Hepatocyte (in vitro differentiated cells): ENCODE data around the gene TXNL4B. TPM values are rescaled to one million over a fixed set of nuclear protein-coding genes. Genes with fewer than 3 reads are reported as not detected.

Experiments
- DNase-seq: peaks from one replicate; pipeline ENCODE4 v3.0.0-alpha.2; 2016; ENCODE audit warnings: low spot score
- H2AFZ ChIP-seq: fragments of 200-600 bp; sonication (generic); 2 replicates; pipeline ENCODE4 v1.6.0; 2016; ENCODE audit warnings: antibody characterized with exemption, mild to moderate bottlenecking
- H3K27ac ChIP-seq: fragments of 200-600 bp; sonication (generic); 2 replicates; pipeline ENCODE4 v1.5.1; 2016; ENCODE audit warnings: mild to moderate bottlenecking
- H3K27me3 ChIP-seq: fragments of 200-600 bp; sonication (generic); 2 replicates; pipeline ENCODE4 v1.6.1; 2016
- H3K36me3 ChIP-seq: fragments of 200-600 bp; sonication (generic); replicated peaks from 2 replicates; pipeline ENCODE4 v1.5.1; 2016; ENCODE audit warnings: low read depth; ENCODE audit not compliant: insufficient read depth
- H3K4me1 ChIP-seq: fragments of 200-600 bp; sonication (generic); 2 replicates; pipeline ENCODE4 v1.5.1; 2016; ENCODE audit warnings: mild to moderate bottlenecking, moderate library complexity; ENCODE audit not compliant: insufficient read depth
- H3K4me2 ChIP-seq: fragments of 200-600 bp; sonication (generic); 2 replicates; pipeline ENCODE4 v1.6.0; 2016
- H3K4me3 ChIP-seq: fragments of 200-600 bp; sonication (generic); 2 replicates; pipeline ENCODE4 v1.5.1; 2016; ENCODE audit warnings: mild to moderate bottlenecking
- H3K79me2 ChIP-seq: fragments of 200-600 bp; sonication (generic); 2 replicates; pipeline ENCODE4 v1.6.0; 2017; ENCODE audit warnings: mild to moderate bottlenecking
- H3K9me2 ChIP-seq: fragments of 200-600 bp; sonication (generic); replicated peaks from 2 replicates; pipeline ENCODE4 v1.6.0; 2017; ENCODE audit warnings: mild to moderate bottlenecking; ENCODE audit not compliant: insufficient read depth
- H3K9me3 ChIP-seq: fragments of 200-600 bp; sonication (generic); 2 replicates; pipeline ENCODE4 v1.5.1; 2016; ENCODE audit warnings: low read depth, mild to moderate bottlenecking
- H4K20me1 ChIP-seq: fragments of 200-600 bp; sonication (generic); 2 replicates; pipeline ENCODE4 v1.6.0; 2016; ENCODE audit warnings: mild to moderate bottlenecking; ENCODE audit not compliant: insufficient read depth, poor library complexity, severe bottlenecking
- CTCF ChIP-seq: fragments of 200-600 bp; sonication (generic); IDR thresholded peaks from 2 replicates; pipeline ENCODE4 v1.5.1; 2016; ENCODE audit warnings: antibody characterized with exemption, mild to moderate bottlenecking; ENCODE audit not compliant: poor library complexity
- EZH2 ChIP-seq: fragments of 200-600 bp; sonication (generic); IDR thresholded peaks from 2 replicates; pipeline ENCODE4 v1.6.1; 2016; ENCODE audit warnings: antibody characterized with exemption, mild to moderate bottlenecking, borderline replicate concordance
- EZH2phosphoT487 ChIP-seq: fragments of 200-600 bp; sonication (generic); IDR thresholded peaks from one replicate; pipeline ENCODE4 v1.6.1; 2018; ENCODE audit warnings: antibody characterized with exemption, mild to moderate bottlenecking, low read depth, moderate library complexity; ENCODE audit not compliant: unreplicated experiment, severe bottlenecking
- WGBS: methylation state at CpG from one replicate; pipeline ENCODE4 v1.1.6; 2016; ENCODE audit warnings: low lambda C conversion rate; ENCODE audit errors: missing lambda C conversion rate; 5-methylcytosine and 5-hydroxymethylcytosine counted together
- polyA plus RNA-seq: library from polyadenylated mRNA; unstranded; fragments of >200 nt; fragmentation: Nextera tagmentation; extraction: Ambion mirVana; gene quantifications from 2 replicates; pipeline ENCODE4 v1.2.1, GENCODE V29; 2016
- total RNA-seq: library from RNA; depleted of rRNA; stranded (reverse); fragments of >200 nt; gene quantifications from 2 replicates; pipeline ENCODE4 v1.2.3, GENCODE V29; 2014

TXNL4B gene
- total and polyA plus RNA-seq, 2 experiments from 2014 or later: 8.5 to 10.0 TPM

GRCh38 chr16:72098936-72099335 is 5.5 kb upstream of the TXNL4B start:
- Histone ChIP-seq H3K9me2 (no peaks in the 10 kb centered on the region), H3K4me3 (no peak overlapping the region), H4K20me1 (no peaks in the 10 kb centered on the region), H3K79me2 (peaks cover 28% of the 10 kb centered on the region), H3K36me3 (no peaks in the 10 kb centered on the region), H3K4me2 (no peak overlapping the region), H3K4me1 (peaks cover 11% of the 10 kb centered on the region), H3K27ac (no peak overlapping the region), H3K27me3 (no peaks in the 10 kb centered on the region), H2AFZ (no peak overlapping the region), H3K9me3 (no peaks in the 10 kb centered on the region)
- DNase-seq: no peak
- no peak for TF ChIP-seq EZH2phosphoT487
- no peak for TF ChIP-seq CTCF
- TF ChIP-seq EZH2: no peak
- WGBS: 88% methylated on average over 15 of the region's 15 CpGs

- Histone ChIP-seq H3K27ac (peak overlapping the region; percentile 86), H3K9me2 (no peaks in the 10 kb centered on the region), H3K4me2 (peak overlapping the region; percentile 96), H3K4me3 (peak overlapping the region; percentile 60), H3K4me1 (peaks cover 18% of the 10 kb centered on the region), H2AFZ (peak overlapping the region; percentile 43), H3K36me3 (no peaks in the 10 kb centered on the region), H3K9me3 (no peaks in the 10 kb centered on the region), H3K27me3 (no peaks in the 10 kb centered on the region), H3K79me2 (peaks cover 62% of the 10 kb centered on the region), H4K20me1 (no peaks in the 10 kb centered on the region)
- peak; percentile 35 for DNase-seq
- TF ChIP-seq CTCF (no peak), EZH2 (no peak), EZH2phosphoT487 (no peak)
- under 1% methylated on average over 11 of the region's 11 CpGs for WGBS
These were observed 818 bp upstream of the TXNL4B start for GRCh38 chr16:72094266-72094610.

- peaks cover 18% of the 10 kb centered on the region for H3K4me1 ChIP-seq
- H3K4me3 ChIP-seq: peak overlapping the region; percentile 40
- no peaks in the 10 kb centered on the region for H3K9me3 ChIP-seq
- no peaks in the 10 kb centered on the region for H3K36me3 ChIP-seq
- WGBS: 1% methylated on average over 22 of the region's 22 CpGs
- peak overlapping the region; percentile 92 for H3K4me2 ChIP-seq
- H3K9me2 ChIP-seq: no peaks in the 10 kb centered on the region
- DNase-seq: peak; percentile 52
- H3K27me3 ChIP-seq: no peaks in the 10 kb centered on the region
- peaks cover 62% of the 10 kb centered on the region for H3K79me2 ChIP-seq
- H3K27ac ChIP-seq: peak overlapping the region; percentile 71
- no peak for TF ChIP-seq EZH2
- no peak for TF ChIP-seq EZH2phosphoT487
- TF ChIP-seq CTCF: no peak
- H2AFZ ChIP-seq: peak overlapping the region; percentile 34
- no peaks in the 10 kb centered on the region for H4K20me1 ChIP-seq
These were observed 480 bp downstream of the TXNL4B start for GRCh38 chr16:72092832-72093447.
